ENCODE measurements around the gene APOBEC3C. TPM values are rescaled to one million over a fixed set of nuclear protein-coding genes. Genes with fewer than 3 reads are reported as not detected.

Gene APOBEC3C
- total RNA-seq, 1 experiment from 2014 or later = 32.1 TPM

DNA sequence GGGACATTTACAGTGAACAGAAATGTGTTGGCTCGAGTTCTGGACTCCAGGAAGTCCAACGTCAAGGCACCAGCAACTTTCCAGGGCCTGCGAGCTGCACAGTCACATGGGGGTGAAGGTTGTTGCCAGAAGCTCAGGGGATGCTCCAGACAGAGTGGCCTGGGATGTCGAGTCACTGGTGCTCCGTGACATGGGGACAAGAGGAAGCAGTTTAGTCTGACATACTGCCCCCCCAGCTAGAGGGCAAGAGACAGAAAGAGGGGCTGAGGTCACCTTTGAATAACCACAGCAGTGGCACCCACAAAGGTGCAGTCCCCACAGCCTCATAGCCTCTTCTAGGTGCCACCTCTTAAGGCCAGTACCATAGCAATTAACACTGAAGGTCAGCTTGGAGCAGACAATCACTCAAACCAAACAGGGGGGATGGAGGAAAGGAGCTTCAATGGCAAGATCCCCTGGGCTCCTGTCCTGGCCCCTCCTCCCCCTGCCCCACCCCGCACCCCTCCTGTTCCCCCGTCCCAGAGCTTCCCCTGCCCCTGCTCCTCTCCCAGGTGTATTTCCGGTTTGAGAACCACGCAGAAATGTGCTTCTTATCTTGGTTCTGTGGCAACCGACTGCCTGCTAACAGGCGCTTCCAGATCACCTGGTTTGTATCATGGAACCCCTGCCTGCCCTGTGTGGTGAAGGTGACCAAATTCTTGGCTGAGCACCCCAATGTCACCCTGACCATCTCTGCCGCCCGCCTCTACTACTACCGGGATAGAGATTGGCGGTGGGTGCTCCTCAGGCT, 10.7 kb downstream of the APOBEC3C start:
- TF ChIP-seq, protein P1, sequence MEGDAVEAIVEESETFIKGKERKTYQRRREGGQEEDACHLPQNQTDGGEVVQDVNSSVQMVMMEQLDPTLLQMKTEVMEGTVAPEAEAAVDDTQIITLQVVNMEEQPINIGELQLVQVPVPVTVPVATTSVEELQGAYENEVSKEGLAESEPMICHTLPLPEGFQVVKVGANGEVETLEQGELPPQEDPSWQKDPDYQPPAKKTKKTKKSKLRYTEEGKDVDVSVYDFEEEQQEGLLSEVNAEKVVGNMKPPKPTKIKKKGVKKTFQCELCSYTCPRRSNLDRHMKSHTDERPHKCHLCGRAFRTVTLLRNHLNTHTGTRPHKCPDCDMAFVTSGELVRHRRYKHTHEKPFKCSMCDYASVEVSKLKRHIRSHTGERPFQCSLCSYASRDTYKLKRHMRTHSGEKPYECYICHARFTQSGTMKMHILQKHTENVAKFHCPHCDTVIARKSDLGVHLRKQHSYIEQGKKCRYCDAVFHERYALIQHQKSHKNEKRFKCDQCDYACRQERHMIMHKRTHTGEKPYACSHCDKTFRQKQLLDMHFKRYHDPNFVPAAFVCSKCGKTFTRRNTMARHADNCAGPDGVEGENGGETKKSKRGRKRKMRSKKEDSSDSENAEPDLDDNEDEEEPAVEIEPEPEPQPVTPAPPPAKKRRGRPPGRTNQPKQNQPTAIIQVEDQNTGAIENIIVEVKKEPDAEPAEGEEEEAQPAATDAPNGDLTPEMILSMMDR (conservative IDR thresholded peaks at IDR 0.05) = no peak
- no peak overlapping the region for H3K18ac ChIP-seq (ENCODE audit: insufficient read length, low read depth, low read length)
- no peaks in the 10 kb centered on the region for H3K9me3 Mint-ChIP-seq

More for the DNA sequence above, 10.7 kb downstream of the APOBEC3C start:
- Mint-ChIP-seq H3K27ac (no peak overlapping the region; a peak in 1 of 7 replicates), H3K4me3 (no peak overlapping the region), H3K36me3 (ENCODE audit: insufficient read depth in 1 of 3, low read depth in 3 of 3) (peaks cover 6 to 28% (median 20%) of the 10 kb centered on the region in 3 experiments), H3K4me1 (peaks cover 31 to 57% of the 10 kb centered on the region in 2 experiments), H3K27me3 (ENCODE audit: low read depth) (no peaks in the 10 kb centered on the region)
- no peak overlapping the region for H3K9ac ChIP-seq (ENCODE audit: extremely low read depth, insufficient read length, low read length)
- H2BK12ac ChIP-seq (ENCODE audit: insufficient read length, low read depth, low read length) = no peak overlapping the region
- no peaks in the 10 kb centered on the region for H3K27me3 ChIP-seq (ENCODE audit: insufficient read depth, low read length)
- H3K79me1 ChIP-seq (ENCODE audit: insufficient read depth, low read depth, low read length, poor library complexity, severe bottlenecking) = no peaks in the 10 kb centered on the region
- no peaks in the 10 kb centered on the region for H3K23me2 ChIP-seq (ENCODE audit: insufficient read length, low read depth, low read length, poor library complexity, severe bottlenecking)
- no peaks in the 10 kb centered on the region; the same call in 1 of the 2 replicates for H3K4me1 ChIP-seq (ENCODE audit: insufficient read depth, low read length)
- H3K56ac ChIP-seq (ENCODE audit: insufficient read length, low read depth, low read length) = no peak overlapping the region
- no peak overlapping the region for H2BK15ac ChIP-seq (ENCODE audit: low read depth, low read length)
- H2BK5ac ChIP-seq (ENCODE audit: insufficient read length, low read length) = no peak overlapping the region
- H3K27ac ChIP-seq (ENCODE audit: insufficient read length, low read depth, low read length) = no peak overlapping the region
- no peak overlapping the region for H4K5ac ChIP-seq (ENCODE audit: insufficient read length, low read depth, low read length)
- H4K8ac ChIP-seq (replicated peaks; ENCODE audit: insufficient read length, low read depth, low read length) = no peak overlapping the region
- DNase-seq = no peak
- no peak overlapping the region for H3T11ph ChIP-seq (ENCODE audit: low read length)
- H4K91ac ChIP-seq (ENCODE audit: insufficient read length, low read depth, low read length) = no peak overlapping the region
- no peak overlapping the region for H2BK20ac ChIP-seq (ENCODE audit: low read depth, low read length, poor library complexity, severe bottlenecking)
- WGBS (ENCODE audit: extremely low coverage, insufficient read length, low lambda C conversion rate) = no CpG with 5 or more reads among the region's 15 CpGs
- no peak overlapping the region for H2BK120ac ChIP-seq (ENCODE audit: low read depth, low read length, poor library complexity, severe bottlenecking)
- no peak overlapping the region for H2AK5ac ChIP-seq (ENCODE audit: insufficient read length, low read length)
- no peak overlapping the region for H3K4ac ChIP-seq (ENCODE audit: low read depth, low read length)
- no peaks in the 10 kb centered on the region for H3K9me3 ChIP-seq (ENCODE audit: control insufficient read depth, low read depth, low read length)
- H3K79me2 ChIP-seq (ENCODE audit: insufficient read depth, low read length) = no peaks in the 10 kb centered on the region
- H3K14ac ChIP-seq (ENCODE audit: insufficient read depth, low read length) = no peak overlapping the region
- H3K23ac ChIP-seq (ENCODE audit: insufficient read length, low read depth, low read length) = no peak overlapping the region
- H3K4me2 ChIP-seq (ENCODE audit: insufficient read depth, insufficient read length, low read length) = no peak overlapping the region
- no peak overlapping the region for H2AFZ ChIP-seq (ENCODE audit: low read length)
- no peaks in the 10 kb centered on the region for H4K20me1 ChIP-seq (ENCODE audit: control insufficient read depth, insufficient read depth, insufficient read length)
